GM12878 (cell line): ENCODE results near the gene FSCB. TPM values are rescaled to one million over a fixed set of nuclear protein-coding genes. Genes with fewer than 3 reads are reported as not detected.
"Not testable (repeated sequence)": the region's sequence is repeated elsewhere in the genome, so short reads cannot be mapped to it uniquely, and the experiment has no call there.

Experiments
- ATAC-seq: fragments of 200-7000 bp; cut with Tn5 transposase; 3 replicates; pipeline ENCODE4 v1.9.1; 2020; ENCODE audit warnings: mild to moderate bottlenecking, moderate library complexity
- BruUV-seq: library from RNA; stranded (reverse); fragments of 400-500 nt; replicated peaks from 2 replicates; lab custom pipeline; 2021; lab: Mats Ljungman, UMichigan
- CTCF ChIA-PET: fragments of 300-600 bp; sonication (Branson Sonifier 250); formaldehyde crosslinking; extraction: SDS; loops from one replicate; lab custom pipeline; 2021; ENCODE audit warnings: inconsistent platforms; lab: Yijun Ruan, JAX
- POLR2A ChIA-PET: fragments of 350-600 bp; formaldehyde crosslinking; extraction: SDS; loops from one replicate; lab custom pipeline; 2021; ENCODE audit warnings: inconsistent platforms; lab: Charles Lee
- RAD21 ChIA-PET: fragments of 300-600 bp; sonication (Branson Sonifier 250); formaldehyde crosslinking; loops from one replicate; lab custom pipeline; 2023; ENCODE audit warnings: antibody characterized with exemption; ENCODE audit not compliant: unreplicated experiment; lab: Charles Lee
- SMC1A ChIA-PET: fragments of 300-600 bp; sonication (Branson Sonifier 250); formaldehyde crosslinking; loops from one replicate; lab custom pipeline; 2023; ENCODE audit not compliant: unreplicated experiment, uncharacterized antibody; lab: Charles Lee
- DNase-seq: peaks from one replicate; pipeline ENCODE4 v3.0.0-alpha.2; 2011; ENCODE audit warnings: low read depth, low spot score
- FAIRE-seq: peaks from 3 replicates; lab custom pipeline; 2011; peaks lifted over from hg19 to GRCh38; lab: Jason Lieb, UNC
- H2AFZ ChIP-seq: 2 replicates; pipeline ENCODE4 v1.6.0; 2011; ENCODE audit warnings: low read depth, low read length, control low read depth; ENCODE audit not compliant: control insufficient read depth
- H3K27ac ChIP-seq: 2 replicates; pipeline ENCODE4 v1.5.1; 2011; ENCODE audit warnings: control low read depth; ENCODE audit not compliant: control insufficient read depth, insufficient read depth
- H3K27me3 ChIP-seq, 2 experiments: replicated peaks in 1 of 2; 2 replicates each; pipeline versions ENCODE4 v1.6.0 to v1.6.1; 2011; ENCODE audit warnings: low read length in 1 of 2; ENCODE audit not compliant: control insufficient read depth in 2 of 2, insufficient read depth in 2 of 2
- H3K36me3 ChIP-seq, 2 experiments: 2 replicates each; pipeline ENCODE4 v1.5.1; 2011; ENCODE audit warnings: low read length in 1 of 2; ENCODE audit not compliant: control insufficient read depth in 2 of 2, insufficient read depth in 2 of 2
- H3K4me1 ChIP-seq: 2 replicates; pipeline ENCODE4 v1.6.1; 2011; ENCODE audit warnings: mild to moderate bottlenecking, low read length, moderate library complexity, mixed read lengths; ENCODE audit not compliant: control insufficient read depth, insufficient read depth
- H3K4me2 ChIP-seq: 2 replicates; pipeline ENCODE4 v1.6.0; 2011; ENCODE audit warnings: control low read depth; ENCODE audit not compliant: control insufficient read depth, insufficient read depth
- H3K4me3 ChIP-seq: fragments of 200-600 bp; sonication (generic); 2 replicates; pipeline ENCODE4 v1.5.1; 2016
- H3K79me2 ChIP-seq: 2 replicates; pipeline ENCODE4 v1.6.0; 2011; ENCODE audit warnings: low read length; ENCODE audit not compliant: control insufficient read depth, insufficient read depth
- H3K9ac ChIP-seq: 2 replicates; pipeline ENCODE4 v1.8.0; 2011; ENCODE audit warnings: low read length, control low read depth, mixed read lengths; ENCODE audit not compliant: control insufficient read depth, insufficient read depth
- H3K9me3 ChIP-seq: replicated peaks from 3 replicates; pipeline ENCODE4 v1.5.1; 2011; ENCODE audit warnings: mild to moderate bottlenecking, low read length; ENCODE audit not compliant: control insufficient read depth, insufficient read depth
- H4K20me1 ChIP-seq: 2 replicates; pipeline ENCODE4 v1.6.0; 2011; ENCODE audit not compliant: control insufficient read depth, insufficient read depth
- ATF7 ChIP-seq: fragments of 450-650 bp; IDR thresholded peaks from 2 replicates; pipeline ENCODE4 v1.6.1; 2016; ENCODE audit warnings: low read depth, mild to moderate bottlenecking
- BMI1 ChIP-seq: fragments of 450-650 bp; IDR thresholded peaks from 2 replicates; pipeline ENCODE4 v1.6.1; 2016; ENCODE audit warnings: mild to moderate bottlenecking, moderate library complexity, borderline replicate concordance
- DPF2 ChIP-seq: fragments of 450-650 bp; IDR thresholded peaks from 2 replicates; pipeline ENCODE4 v1.6.1; 2017; ENCODE audit warnings: mild to moderate bottlenecking
- EED ChIP-seq: sonication (generic); IDR thresholded peaks from 2 replicates; pipeline ENCODE4 v1.6.1; 2016; ENCODE audit warnings: antibody characterized with exemption, low read depth
- FOXK2 ChIP-seq: fragments of 450-650 bp; IDR thresholded peaks from 2 replicates; pipeline ENCODE4 v1.6.1; 2017; ENCODE audit warnings: mild to moderate bottlenecking, moderate library complexity
- MTA3 ChIP-seq: IDR thresholded peaks from 2 replicates; pipeline ENCODE4 v1.6.1; 2012; ENCODE audit warnings: low read length, inconsistent platforms, borderline replicate concordance
- NR2F1 ChIP-seq: fragments of 450-650 bp; conservative IDR thresholded peaks from 2 replicates; pipeline ENCODE4 v1.6.1; 2017; ENCODE audit warnings: mild to moderate bottlenecking
- PKNOX1 ChIP-seq: fragments of 450-650 bp; IDR thresholded peaks from 2 replicates; pipeline ENCODE4 v1.6.1; 2016; ENCODE audit warnings: mild to moderate bottlenecking
- PML ChIP-seq: IDR thresholded peaks from 2 replicates; pipeline ENCODE4 v1.6.1; 2012; ENCODE audit warnings: low read length, inconsistent platforms
- RELA ChIP-seq: fragments of 450-650 bp; IDR thresholded peaks from 2 replicates; pipeline ENCODE4 v1.8.0; 2014; ENCODE audit warnings: borderline replicate concordance; ENCODE audit not compliant: partially characterized antibody
- SP1 ChIP-seq: IDR thresholded peaks from one replicate; pipeline ENCODE4 v1.6.1; 2011; ENCODE audit warnings: low read depth, low read length
- USF1 ChIP-seq: IDR thresholded peaks from 2 replicates; pipeline ENCODE4 v1.6.1; 2011; ENCODE audit warnings: borderline replicate concordance, low read depth, mild to moderate bottlenecking, moderate library complexity, mixed read lengths, low read length; ENCODE audit not compliant: insufficient read depth; ENCODE audit errors: extremely low read length
- YBX1 ChIP-seq: fragments of 450-650 bp; IDR thresholded peaks from 2 replicates; pipeline ENCODE4 v1.6.1; 2016; ENCODE audit warnings: antibody characterized with exemption
- ZBTB4 ChIP-seq: fragments of 450-650 bp; formaldehyde crosslinking; IDR thresholded peaks from 2 replicates; pipeline ENCODE4 v1.4.0; 2022; ENCODE audit warnings: mild to moderate bottlenecking, moderate library complexity
- ZNF274 ChIP-seq: IDR thresholded peaks from one replicate; pipeline ENCODE4 v1.8.0; 2011; ENCODE audit not compliant: insufficient read length, insufficient read depth
- WGBS: methylation state at CpG from one replicate; pipeline ENCODE4 v1.1.6; 2016; ENCODE audit warnings: low lambda C conversion rate; ENCODE audit not compliant: insufficient replicate concordance, insufficient coverage; ENCODE audit errors: missing lambda C conversion rate; 5-methylcytosine and 5-hydroxymethylcytosine counted together
- in situ Hi-C: fragments of 300-500 bp; cut with MboI; formaldehyde crosslinking; loops from 9 replicates; pipeline ENCODE4 v1.14.3; 2018; ENCODE audit warnings: mixed read lengths
- intact Hi-C: fragments of 100-400 bp; cut with micrococcal nuclease; formaldehyde crosslinking; loops from one replicate; pipeline ENCODE4 v1.14.2; 2022; ENCODE audit not compliant: unreplicated experiment
- polyA plus RNA-seq, 11 experiments: library from polyadenylated mRNA; depleted of rRNA in 4 of 11; unstranded in 6 of 11; stranded (reverse) in 5 of 11; fragments of >200 nt; fragmentation: Nextera tagmentation in 4 of 11; fragmentation: Illumina TruSeq in 1 of 11; extraction: Ambion mirVana in 4 of 11; extraction: Trizol in 1 of 11; gene quantifications; 1 replicate in 1 of 11; 2 replicates in 10 of 11; pipeline versions ENCODE4 v1.2.1 to v1.2.3, GENCODE V29; 2011 to 2016; ENCODE audit warnings: inconsistent platforms in 2 of 11, missing spikeins in 2 of 11, low read depth in 1 of 11
- total RNA-seq, 4 experiments: library from RNA; depleted of rRNA in 3 of 4; stranded (reverse); fragments of >200 nt in 3 of 4; fragmentation: Illumina TruSeq in 1 of 4; extraction: Trizol in 1 of 4; gene quantifications; 2 replicates each; pipeline versions ENCODE4 v1.2.1 to v1.2.3, GENCODE V29; 2013 to 2021

The FSCB gene
- total and polyA plus RNA-seq, 10 of the 15 experiments (the other 5 are each of a cell fraction or from before 2014, with no cell fraction given) = not detected

DNA sequence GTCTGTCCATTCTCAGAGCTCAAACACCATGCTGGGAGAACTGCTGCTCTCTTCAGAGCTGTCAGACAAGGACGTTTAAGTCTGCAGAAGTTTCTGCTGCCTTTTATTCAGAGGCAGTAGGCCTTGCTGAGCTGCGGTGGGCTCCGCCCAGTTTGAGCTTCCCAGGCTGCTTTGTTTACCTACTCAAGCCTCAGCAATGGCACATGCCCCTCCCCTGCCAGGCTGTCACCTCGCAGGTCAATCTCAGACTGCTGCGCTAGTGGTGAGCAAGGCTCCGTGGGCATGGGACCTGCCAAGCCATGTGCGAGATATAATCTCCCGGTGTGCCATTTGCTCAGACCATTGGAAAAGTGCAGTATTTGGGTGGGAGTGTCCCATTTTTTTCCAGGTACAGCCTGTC lies 8.6 kb upstream of the FSCB start:
- H3K9me3 ChIP-seq, in situ Hi-C loops, H3K9ac ChIP-seq, intact Hi-C loops, FAIRE-seq, SMC1A ChIA-PET, H2AFZ ChIP-seq, H3K4me1 ChIP-seq, RAD21 ChIA-PET, H3K79me2 ChIP-seq, BruUV-seq, ATAC-seq, H3K4me2 ChIP-seq, H3K27ac ChIP-seq, H3K4me3 ChIP-seq, H3K27me3 ChIP-seq, H3K36me3 ChIP-seq, DNase-seq, CTCF ChIA-PET, POLR2A ChIA-PET, H4K20me1 ChIP-seq: not testable (repeated sequence)
- WGBS = 43% methylated on average over 8 of the region's 8 CpGs

- no peak for FAIRE-seq
- H3K9me3 ChIP-seq = no peaks in the 10 kb centered on the region
- no peak overlapping the region for H3K4me2 ChIP-seq
- H2AFZ ChIP-seq = no peak overlapping the region
- H3K27me3 ChIP-seq = no peaks in the 10 kb centered on the region
- intact Hi-C loops (no loop called here), in situ Hi-C loops (no loop called here)
- H3K4me1 ChIP-seq = no peaks in the 10 kb centered on the region
- BruUV-seq = no TSS peak
- no peak overlapping the region for H3K4me3 ChIP-seq
- no peak overlapping the region for H3K9ac ChIP-seq
- H3K36me3 ChIP-seq = no peaks in the 10 kb centered on the region
- H3K27ac ChIP-seq = no peak overlapping the region
- no peak for DNase-seq
- ChIA-PET POLR2A (no interaction called here), SMC1A (no interaction called here), RAD21 (no interaction called here), CTCF (no interaction called here)
- WGBS = 13% methylated on average over 2 of the region's 2 CpGs
- no peaks in the 10 kb centered on the region for H3K79me2 ChIP-seq
- ATAC-seq = no peak
- no peaks in the 10 kb centered on the region for H4K20me1 ChIP-seq
- TF ChIP-seq FOXK2 (no peak), ATF7 (no peak), YBX1 (no peak), PML (no peak), ZBTB4 (CRISPR knock-in tag) (no peak), SP1 (no peak), RELA (no peak), PKNOX1 (no peak), NR2F1 (no peak), BMI1 (no peak), ZNF274 (no peak), MTA3 (no peak), DPF2 (no peak), EED (no peak), USF1 (no peak)
Observed at GRCh38 chr14:44508834-44509233, 1.8 kb upstream of the FSCB start.
